ENCODE data around the gene HYAL3.

DNA sequence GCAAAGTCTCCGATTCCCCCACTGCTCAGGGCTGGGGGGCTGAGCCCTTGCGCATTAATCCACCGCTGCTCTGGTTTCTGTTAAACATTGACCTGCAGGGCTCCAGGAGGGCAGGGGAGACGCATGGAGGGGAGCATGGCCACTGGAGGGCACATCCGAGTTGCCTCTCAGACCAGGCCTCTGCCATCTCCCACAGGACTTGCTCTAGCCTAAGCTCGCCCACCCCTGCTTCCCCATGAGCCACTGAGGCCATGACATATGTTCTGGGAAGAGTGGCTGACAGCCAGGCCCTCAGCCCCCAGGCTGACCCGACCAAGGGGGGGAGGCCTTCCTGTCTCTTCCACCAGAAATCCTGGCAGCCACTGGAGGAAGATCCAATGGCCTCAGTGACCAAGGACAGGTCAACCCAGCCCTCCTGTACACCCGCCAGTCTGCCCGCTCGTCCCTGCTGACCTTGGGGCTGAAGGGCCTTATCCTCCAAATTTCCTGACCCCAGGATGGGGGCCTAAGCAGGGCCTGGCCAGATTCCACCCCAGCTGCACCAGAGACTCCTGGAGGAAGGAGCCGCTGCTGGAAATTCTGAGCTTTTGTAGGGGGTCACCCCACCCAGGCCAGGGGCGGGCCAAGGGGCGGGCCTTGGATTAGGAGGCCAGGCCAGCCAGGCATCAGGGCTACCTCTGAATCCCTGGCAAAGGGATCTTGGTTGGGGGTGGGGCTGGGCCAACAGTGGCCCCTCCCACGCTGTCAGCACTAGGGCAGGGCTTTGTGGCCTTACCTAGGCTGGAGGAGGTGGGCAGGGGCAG, 4.0 kb upstream of the HYAL3 start, which contains the start of gene HYAL1:
- TF ChIP-seq YY1 (IDR thresholded peaks at IDR 0.05; ENCODE audit: insufficient read depth, insufficient read length) (no peak), ZNF274 (IDR thresholded peaks at IDR 0.05; ENCODE audit: low read depth, low read length) (no peak)
